GM12892 (cell line): ENCODE results near the gene MAGI3.

ENCODE experiments used
- DNase-seq: peaks from one replicate; pipeline ENCODE4 v3.0.0; 2011; ENCODE audit not compliant: insufficient read length
- FAIRE-seq: peaks from 2 replicates; lab custom pipeline; 2011; peaks lifted over from hg19 to GRCh38; lab: Jason Lieb, UNC
- POLR2A ChIP-seq: IDR thresholded peaks from 2 replicates; pipeline ENCODE4 v1.6.1; 2011; ENCODE audit warnings: low read depth, low read length, control low read depth
- POLR2AphosphoS5 ChIP-seq: IDR thresholded peaks from 2 replicates; pipeline ENCODE4 v1.6.1; 2011; ENCODE audit warnings: low read depth, low read length, control low read depth
- TAF1 ChIP-seq: IDR thresholded peaks from 2 replicates; pipeline ENCODE4 v1.6.1; 2011; ENCODE audit warnings: low read depth, mild to moderate bottlenecking, control low read depth, low read length, borderline replicate concordance

Gene MAGI3

DNA sequence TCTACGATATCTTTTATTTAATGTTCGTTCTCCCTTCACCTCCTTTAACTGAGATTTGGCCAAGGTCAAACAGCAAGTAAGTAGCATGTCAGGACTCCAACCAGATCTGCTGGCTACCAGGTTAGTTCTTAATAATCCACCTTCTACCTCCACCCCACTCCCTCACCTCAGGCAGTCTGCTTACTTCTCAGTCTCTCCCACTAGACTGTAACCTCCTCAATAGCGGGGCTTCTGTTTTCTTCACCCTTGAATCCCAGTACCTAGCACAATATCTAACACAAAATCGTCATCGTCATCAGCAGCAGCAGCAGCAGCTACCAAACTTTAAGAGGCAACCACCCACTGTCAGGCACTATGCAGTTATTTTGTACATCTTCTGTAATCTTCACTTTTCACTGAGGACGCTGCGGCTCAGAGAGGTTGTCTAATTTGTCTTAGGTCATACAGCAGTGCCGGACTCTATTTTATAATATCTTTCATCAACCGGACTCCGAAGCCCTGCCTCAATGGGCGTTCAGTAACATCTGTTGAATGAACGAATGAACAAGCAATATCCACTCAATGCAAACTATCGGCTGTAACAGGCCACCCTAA lies 859 bp upstream of the MAGI3 start:
- TF ChIP-seq POLR2AphosphoS5 = no peak
- no peak for TF ChIP-seq TAF1
- no peak for TF ChIP-seq POLR2A
- FAIRE-seq = peak; percentile 50
- no peak for DNase-seq

DNA sequence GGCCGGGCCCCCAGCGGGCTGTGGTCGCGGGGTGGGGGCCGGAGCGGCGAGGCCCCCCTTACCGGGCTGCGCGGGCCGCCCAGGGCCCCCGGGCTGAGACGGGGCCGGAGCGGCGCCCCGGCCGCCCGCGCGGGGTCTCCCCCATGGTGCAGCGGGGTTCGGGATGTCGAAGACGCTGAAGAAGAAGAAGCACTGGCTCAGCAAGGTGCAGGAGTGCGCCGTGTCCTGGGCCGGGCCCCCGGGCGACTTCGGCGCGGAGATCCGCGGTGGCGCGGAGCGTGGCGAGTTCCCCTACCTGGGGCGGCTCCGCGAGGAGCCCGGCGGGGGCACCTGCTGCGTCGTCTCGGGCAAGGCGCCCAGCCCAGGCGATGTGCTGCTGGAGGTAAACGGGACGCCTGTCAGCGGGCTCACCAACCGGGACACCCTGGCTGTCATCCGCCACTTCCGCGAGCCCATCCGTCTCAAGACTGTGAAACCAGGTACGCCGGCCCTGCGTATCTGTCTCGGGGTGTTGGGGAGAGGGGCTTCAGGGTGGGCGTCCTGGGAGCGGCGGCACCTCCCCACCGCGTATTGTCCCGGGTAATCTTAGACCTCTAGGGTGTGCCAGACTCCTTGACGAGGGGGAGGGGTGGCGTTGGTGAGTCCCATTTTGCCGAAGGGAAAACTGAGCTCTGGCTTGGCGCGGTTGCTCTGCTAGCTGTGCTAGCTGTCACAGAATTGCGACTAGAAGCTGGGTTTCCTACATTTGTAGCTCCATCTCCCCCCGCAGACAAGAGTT lies 745 bp downstream of the MAGI3 start:
- no peak for FAIRE-seq
- TF ChIP-seq POLR2AphosphoS5 (no peak), TAF1 (no peak), POLR2A (no peak)
- peak; percentile 13 for DNase-seq

DNA sequence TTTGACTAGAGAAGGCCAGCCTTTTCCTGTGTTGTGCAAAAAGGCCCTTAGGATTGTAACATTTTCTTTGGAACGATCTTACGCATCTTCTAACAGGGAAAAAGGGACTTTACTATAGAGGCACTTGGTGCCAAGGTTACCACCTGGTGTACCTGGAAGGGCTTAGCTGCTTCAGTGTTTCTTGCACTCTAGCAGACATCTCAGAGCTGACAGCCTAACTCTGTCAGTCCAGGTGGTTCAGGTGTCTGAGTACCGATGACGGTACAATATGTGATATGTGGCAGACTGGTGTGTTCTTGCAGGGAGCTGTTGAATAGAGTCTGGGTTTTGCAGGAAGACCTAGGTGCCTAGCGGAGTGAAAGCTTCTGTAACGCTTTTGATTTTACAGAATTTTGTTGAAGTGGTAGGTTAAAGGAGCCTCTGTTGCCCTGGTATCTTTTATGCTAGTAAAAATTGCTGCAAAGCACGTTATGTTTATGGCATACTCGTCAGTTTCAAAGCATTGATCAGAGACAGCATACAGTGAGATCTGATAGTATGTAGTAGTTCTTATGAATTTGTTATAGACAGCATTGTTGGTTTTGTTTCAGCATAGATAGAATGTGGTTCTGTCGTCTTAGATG lies 1.4 kb downstream of the MAGI3 start:
- no peak for DNase-seq
- FAIRE-seq = peak; percentile 38
- TF ChIP-seq POLR2A = no peak
- TF ChIP-seq TAF1 = no peak
- TF ChIP-seq POLR2AphosphoS5 = no peak

DNA sequence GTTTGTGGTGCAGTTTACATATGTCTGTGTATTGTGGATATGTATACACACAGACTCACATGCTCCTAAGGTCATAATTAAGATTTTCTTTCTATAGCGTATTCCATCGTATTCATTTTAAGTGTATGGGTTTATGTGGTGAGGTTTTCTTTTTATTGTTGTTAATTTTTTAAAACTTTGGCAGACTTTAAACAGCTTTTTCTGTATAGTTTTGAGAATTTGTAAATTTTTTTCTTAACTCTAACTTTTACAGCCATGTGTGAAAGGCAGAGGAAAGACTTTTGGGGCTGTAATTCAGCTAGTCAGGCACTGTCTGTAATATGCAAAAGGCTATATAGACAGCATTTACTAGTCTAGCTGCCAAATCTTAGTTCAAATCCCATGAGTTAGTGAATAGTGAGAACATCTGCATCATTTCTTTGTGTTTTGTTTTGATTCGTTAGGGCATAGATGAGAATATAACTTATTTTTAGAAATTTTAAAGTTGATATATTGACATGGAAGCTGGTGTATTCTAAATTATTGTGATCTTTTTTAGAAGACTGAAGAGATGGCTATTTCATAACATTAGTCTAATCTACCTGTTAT lies 2.3 kb downstream of the MAGI3 start:
- DNase-seq (no peak), FAIRE-seq (no peak)
- TF ChIP-seq TAF1 (no peak), POLR2A (no peak), POLR2AphosphoS5 (no peak)

DNA sequence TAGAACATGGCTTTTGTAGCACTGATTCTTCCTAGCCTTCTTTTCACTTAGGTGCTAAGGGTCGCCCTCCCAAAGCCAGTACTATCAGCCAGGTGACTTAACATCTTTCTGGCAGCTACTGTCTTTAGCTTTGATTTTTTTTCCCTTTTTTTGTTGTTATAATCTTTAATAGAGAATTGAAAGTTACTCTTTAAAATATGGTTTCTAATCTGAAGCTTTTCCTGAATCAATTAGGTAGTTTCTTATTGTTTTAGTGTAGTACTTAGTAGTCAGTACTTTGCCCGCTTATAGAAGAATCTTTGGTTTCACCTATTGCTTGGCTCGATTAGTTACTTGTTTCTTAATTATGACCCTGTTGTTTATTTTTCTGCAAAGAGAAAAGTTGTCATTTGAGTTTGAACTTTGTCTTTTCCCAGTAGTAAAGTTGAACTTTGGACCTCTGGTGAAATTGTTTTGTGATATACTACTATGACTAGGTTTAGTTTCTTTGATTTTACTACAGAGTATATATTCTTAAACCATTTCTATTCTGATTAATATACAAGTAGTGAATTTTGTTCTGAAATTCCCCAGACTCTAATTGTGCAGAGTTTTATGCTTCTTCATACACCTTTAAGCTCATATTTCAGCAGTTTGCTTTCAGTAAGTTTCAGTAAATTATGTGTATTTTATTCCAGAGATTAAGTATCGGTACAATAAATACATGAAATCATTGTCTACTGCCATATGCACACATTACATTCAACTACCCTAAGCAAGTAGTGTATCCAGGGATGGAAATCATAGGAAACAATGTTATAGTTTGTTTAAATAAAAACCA lies 3.9 kb downstream of the MAGI3 start:
- no peak for FAIRE-seq
- no peak for DNase-seq
- TF ChIP-seq POLR2A (no peak), POLR2AphosphoS5 (no peak), TAF1 (no peak)

DNA sequence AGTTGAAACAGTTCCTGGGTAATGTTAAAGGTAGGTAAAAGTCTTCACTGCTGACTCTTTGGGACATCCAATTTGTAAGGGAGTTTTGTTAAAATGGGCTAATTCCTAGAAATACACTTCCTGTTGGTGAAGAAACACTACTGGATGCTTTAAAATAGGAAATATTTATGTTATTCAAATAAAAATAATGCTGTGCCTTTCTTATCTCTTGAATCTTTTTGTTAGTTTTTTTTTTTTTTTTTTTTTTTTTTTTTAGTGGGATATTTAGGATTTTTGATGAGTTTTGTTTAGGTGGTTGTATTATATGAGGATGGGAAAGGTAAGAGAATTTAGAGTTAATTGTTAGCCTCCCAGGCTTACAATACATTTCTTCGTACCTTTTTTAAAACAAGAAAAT lies 4.5 kb downstream of the MAGI3 start:
- no peak for TF ChIP-seq POLR2AphosphoS5
- no peak for TF ChIP-seq TAF1
- DNase-seq (no peak), FAIRE-seq (no peak)

DNA sequence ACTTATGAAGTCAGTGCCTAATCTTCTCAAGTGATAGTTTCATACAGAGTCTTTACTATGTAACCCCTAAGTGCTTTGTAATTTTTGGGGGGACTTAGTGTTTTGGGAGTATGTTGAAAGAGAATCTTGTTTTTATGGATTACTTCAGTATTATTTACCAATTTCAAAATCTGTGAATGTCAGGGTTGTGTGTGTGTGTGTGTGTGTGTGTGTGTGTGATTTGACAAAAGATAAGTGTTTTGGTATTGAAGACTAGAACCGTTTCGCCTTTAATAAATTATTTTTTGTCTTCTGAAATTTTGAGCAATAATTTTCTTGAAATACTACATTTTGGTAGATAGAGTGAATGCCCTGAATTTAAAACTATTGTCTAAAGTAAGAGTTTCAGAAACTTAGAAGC lies 5.8 kb downstream of the MAGI3 start:
- no peak for TF ChIP-seq POLR2AphosphoS5
- no peak for TF ChIP-seq TAF1
- no peak for FAIRE-seq
- DNase-seq = no peak

DNA sequence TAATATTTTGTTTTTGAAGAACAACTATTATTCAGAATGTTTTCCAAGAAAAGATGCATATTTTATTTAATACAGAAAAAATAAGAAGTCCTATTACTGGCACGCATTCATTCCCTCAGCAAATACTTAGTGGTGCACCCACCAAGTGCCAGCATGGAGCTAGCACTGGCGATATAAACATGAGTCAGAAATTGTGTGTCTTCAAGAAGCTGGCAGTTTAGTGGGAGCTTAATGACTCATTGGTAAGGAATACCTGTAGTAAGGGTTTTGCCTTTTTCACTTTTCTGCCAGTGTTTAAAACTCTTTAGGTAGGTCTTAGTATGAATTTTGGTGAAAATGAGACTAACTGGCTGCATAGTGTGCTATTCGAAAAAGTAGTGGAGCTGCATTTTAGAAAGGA lies 6.3 kb downstream of the MAGI3 start:
- DNase-seq (no peak), FAIRE-seq (no peak)
- TF ChIP-seq POLR2AphosphoS5 (no peak), TAF1 (no peak), POLR2A (no peak)

DNA sequence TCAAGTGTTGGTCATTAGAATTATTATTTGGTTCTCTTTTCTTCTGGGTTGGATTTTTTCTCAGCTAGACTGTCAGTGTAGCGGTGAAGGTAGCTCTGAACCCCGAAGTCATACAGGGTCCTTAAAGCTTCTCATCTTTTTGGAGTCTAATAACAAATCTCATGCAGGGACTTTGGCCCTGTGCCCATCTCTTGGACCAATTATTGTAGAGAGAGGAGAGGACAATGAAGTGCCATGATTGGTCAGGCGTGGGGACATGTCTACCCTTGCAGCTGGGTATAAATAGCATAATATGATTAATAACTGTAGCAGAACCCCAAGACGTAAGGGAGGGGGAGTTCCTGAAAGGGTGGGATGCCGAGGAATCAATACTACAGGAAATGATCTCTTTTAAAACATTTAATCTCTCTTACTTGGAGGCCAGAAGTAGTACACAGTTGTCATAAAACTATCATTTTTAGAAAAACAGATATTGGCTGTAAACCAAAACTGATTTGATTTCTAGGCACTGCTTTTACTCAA lies 8.8 kb downstream of the MAGI3 start:
- TF ChIP-seq TAF1 (no peak), POLR2AphosphoS5 (no peak), POLR2A (no peak)
- DNase-seq (no peak), FAIRE-seq (no peak)

DNA sequence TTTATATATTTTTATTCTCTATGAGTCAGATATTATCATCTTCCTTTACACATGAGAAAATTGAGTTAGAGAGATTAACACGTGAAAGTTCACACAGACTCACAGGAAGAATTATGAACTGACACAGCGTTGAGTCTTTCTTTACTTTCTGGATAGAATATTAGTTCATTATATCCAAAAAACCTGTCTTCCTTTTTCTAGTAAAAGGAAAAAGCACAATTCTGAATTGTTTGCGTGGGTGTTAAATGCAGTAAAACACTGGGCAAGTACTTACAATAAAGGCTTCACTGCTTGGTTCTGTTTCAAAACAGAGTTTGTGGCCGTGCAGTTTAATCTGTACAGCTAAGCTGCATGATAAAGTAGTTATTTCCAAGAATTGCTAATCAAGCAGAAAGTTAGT lies 10.8 kb downstream of the MAGI3 start:
- DNase-seq = no peak
- FAIRE-seq = no peak
- TF ChIP-seq TAF1 = no peak
- no peak for TF ChIP-seq POLR2AphosphoS5
- no peak for TF ChIP-seq POLR2A
